IMR-90 (cell line): Measurements from ENCODE around the gene AMPD2. TPM values are rescaled to one million over a fixed set of nuclear protein-coding genes. Genes with fewer than 3 reads are reported as not detected.

Experiments
- ATAC-seq: fragments of 200-7000 bp; cut with Tn5 transposase; 2 replicates; pipeline ENCODE4 v1.9.1; 2020; ENCODE audit warnings: low read depth, mild to moderate bottlenecking, moderate library complexity
- BruUV-seq: library from RNA; stranded (reverse); fragments of 400-500 nt; replicated peaks from 2 replicates; lab custom pipeline; 2021; lab: Mats Ljungman, UMichigan
- CTCF ChIA-PET: fragments of 300-600 bp; formaldehyde crosslinking; extraction: SDS; loops from one replicate; lab custom pipeline; 2021; ENCODE audit warnings: antibody characterized with exemption; lab: Yijun Ruan, JAX
- POLR2A ChIA-PET: fragments of 300-600 bp; sonication (Branson Sonifier 250); formaldehyde crosslinking; loops from one replicate; lab custom pipeline; 2022; ENCODE audit warnings: antibody characterized with exemption; ENCODE audit not compliant: unreplicated experiment; lab: Charles Lee
- DNase-seq: peaks from one replicate; pipeline ENCODE4 v3.0.0; 2013
- H2AFZ ChIP-seq: replicated peaks from 2 replicates; pipeline ENCODE3; 2013; ENCODE audit warnings: low read length, mild to moderate bottlenecking; ENCODE audit not compliant: poor library complexity
- H2AK5ac ChIP-seq: 2 replicates; pipeline ENCODE4 v1.6.1; 2013; ENCODE audit warnings: low read depth, low read length, inconsistent platforms
- H2AK9ac ChIP-seq: replicated peaks from 2 replicates; pipeline ENCODE3; 2013; ENCODE audit warnings: mild to moderate bottlenecking, low read depth, low read length, moderate library complexity; ENCODE audit not compliant: poor library complexity
- H2BK120ac ChIP-seq: 2 replicates; pipeline ENCODE4 v1.6.1; 2013; ENCODE audit warnings: low read depth, low read length, inconsistent platforms
- H2BK15ac ChIP-seq: 3 replicates; pipeline ENCODE4 v1.6.1; 2013; ENCODE audit warnings: low read depth, low read length, inconsistent platforms
- H2BK20ac ChIP-seq: 2 replicates; pipeline ENCODE4 v1.6.1; 2013; ENCODE audit warnings: low read depth, mild to moderate bottlenecking, inconsistent platforms, low read length, moderate library complexity
- H2BK5ac ChIP-seq: 2 replicates; pipeline ENCODE4 v1.6.1; 2013; ENCODE audit warnings: mild to moderate bottlenecking, low read depth, low read length, inconsistent platforms; ENCODE audit not compliant: poor library complexity, severe bottlenecking
- H3K14ac ChIP-seq: replicated peaks from 2 replicates; pipeline ENCODE4 v1.6.1; 2013; ENCODE audit warnings: low read depth, low read length, inconsistent platforms
- H3K18ac ChIP-seq: 2 replicates; pipeline ENCODE4 v1.6.1; 2013; ENCODE audit warnings: low read depth, low read length, control low read depth
- H3K23ac ChIP-seq: 2 replicates; pipeline ENCODE4 v1.6.1; 2013; ENCODE audit warnings: low read depth, low read length, inconsistent platforms
- H3K27ac ChIP-seq: 2 replicates; pipeline ENCODE4 v1.5.1; 2013; ENCODE audit warnings: mild to moderate bottlenecking, control low read depth, low read length; ENCODE audit not compliant: insufficient read depth
- H3K27me3 ChIP-seq: 2 replicates; pipeline ENCODE4 v1.6.1; 2013; ENCODE audit warnings: low read length; ENCODE audit not compliant: control insufficient read depth, insufficient read depth
- H3K36me3 ChIP-seq: 2 replicates; pipeline ENCODE4 v1.6.1; 2013; ENCODE audit warnings: low read length, mixed read lengths; ENCODE audit not compliant: control insufficient read depth, insufficient read depth
- H3K4ac ChIP-seq: 2 replicates; pipeline ENCODE4 v1.6.1; 2013; ENCODE audit warnings: low read depth, low read length, inconsistent platforms
- H3K4me1 ChIP-seq: 2 replicates; pipeline ENCODE4 v1.6.1; 2013; ENCODE audit warnings: low read length, mixed read lengths; ENCODE audit not compliant: control insufficient read depth, insufficient read depth
- H3K4me2 ChIP-seq: 2 replicates; pipeline ENCODE4 v1.6.1; 2013; ENCODE audit warnings: low read depth, mild to moderate bottlenecking, control low read depth, low read length, moderate library complexity
- H3K4me3 ChIP-seq: 2 replicates; pipeline ENCODE4 v1.5.1; 2013; ENCODE audit warnings: low read depth, mild to moderate bottlenecking, control low read depth, low read length, moderate library complexity; ENCODE audit not compliant: insufficient read depth
- H3K56ac ChIP-seq: 2 replicates; pipeline ENCODE4 v1.6.1; 2013; ENCODE audit warnings: low read length, inconsistent platforms; ENCODE audit not compliant: insufficient read depth; ENCODE audit errors: extremely low read depth
- H3K79me1 ChIP-seq, 2 experiments: 2 replicates each; pipeline ENCODE4 v1.6.1; 2013; ENCODE audit warnings: low read length in 2 of 2, inconsistent platforms in 1 of 2, low read depth in 1 of 2
- H3K9ac ChIP-seq: 2 replicates; pipeline ENCODE4 v1.6.1; 2013; ENCODE audit warnings: low read depth, low read length, control low read depth
- H3K9me1 ChIP-seq: 2 replicates; pipeline ENCODE4 v1.6.1; 2013; ENCODE audit warnings: low read length, inconsistent platforms; ENCODE audit not compliant: insufficient read depth
- H3K9me3 ChIP-seq: 2 replicates; pipeline ENCODE4 v1.6.1; 2013; ENCODE audit warnings: low read length; ENCODE audit not compliant: control insufficient read depth, insufficient read depth
- H4K20me1 ChIP-seq: 2 replicates; pipeline ENCODE4 v1.6.1; 2013; ENCODE audit warnings: low read length, inconsistent platforms; ENCODE audit not compliant: insufficient read depth
- H4K5ac ChIP-seq: 2 replicates; pipeline ENCODE4 v1.6.1; 2013; ENCODE audit warnings: mild to moderate bottlenecking, low read depth, low read length, control low read depth
- H4K8ac ChIP-seq, 2 experiments: 2 replicates each; pipeline ENCODE4 v1.6.1; 2013; ENCODE audit warnings: low read depth in 2 of 2, low read length in 2 of 2, control low read depth in 1 of 2, inconsistent platforms in 1 of 2
- H4K91ac ChIP-seq: 2 replicates; pipeline ENCODE4 v1.6.1; 2013; ENCODE audit warnings: low read depth, low read length, inconsistent platforms; ENCODE audit not compliant: insufficient read depth
- BHLHE40 ChIP-seq: fragments of 150-350 bp; IDR thresholded peaks from 2 replicates; pipeline ENCODE4 v1.6.1; 2016; ENCODE audit warnings: mild to moderate bottlenecking, low read depth, low read length
- CHD1 ChIP-seq: IDR thresholded peaks from 2 replicates; pipeline ENCODE4 v1.6.1; 2012; ENCODE audit warnings: low read depth, low read length, improper control_type of control experiment
- FOS ChIP-seq: fragments of 150-350 bp; IDR thresholded peaks from 2 replicates; pipeline ENCODE4 v1.6.1; 2016; ENCODE audit warnings: low read depth, low read length
- MAZ ChIP-seq: IDR thresholded peaks from 2 replicates; pipeline ENCODE4 v1.6.1; 2012; ENCODE audit warnings: low read depth, mild to moderate bottlenecking, low read length, improper control_type of control experiment, moderate library complexity, borderline replicate concordance
- NFE2L2 ChIP-seq: fragments of 150-350 bp; IDR thresholded peaks from 2 replicates; pipeline ENCODE4 v1.6.1; 2016; ENCODE audit warnings: low read depth, mild to moderate bottlenecking, low read length
- POLR2A ChIP-seq: IDR thresholded peaks from 2 replicates; pipeline ENCODE4 v1.6.1; 2012; ENCODE audit warnings: mild to moderate bottlenecking, low read depth, low read length
- RCOR1 ChIP-seq: IDR thresholded peaks from 2 replicates; pipeline ENCODE4 v1.6.1; 2012; ENCODE audit warnings: mild to moderate bottlenecking, low read length, improper control_type of control experiment; ENCODE audit not compliant: insufficient replicate concordance
- RFX5 ChIP-seq: IDR thresholded peaks from 2 replicates; pipeline ENCODE4 v1.8.0; 2012; ENCODE audit warnings: low read depth, mild to moderate bottlenecking, low read length, moderate library complexity
- SMC3 ChIP-seq: fragments of 150-350 bp; IDR thresholded peaks from 2 replicates; pipeline ENCODE4 v1.6.1; 2016; ENCODE audit warnings: low read depth, mild to moderate bottlenecking, antibody characterized with exemption, low read length, moderate library complexity
- WGBS, 2 experiments: methylation state at CpG; one replicate each; pipeline versions ENCODE4 v1.1.5 to v1.1.7; 2013; ENCODE audit warnings: missing lambda C conversion rate in 2 of 2; ENCODE audit not compliant: insufficient read length in 1 of 2; ENCODE audit errors: extremely low coverage in 2 of 2; 5-methylcytosine and 5-hydroxymethylcytosine counted together
- dilution Hi-C: fragments of 300-500 bp; cut with HindIII; formaldehyde crosslinking; loops from one replicate; pipeline ENCODE4 v1.14.3; 2018; ENCODE audit warnings: low sequenced_read_pairs; ENCODE audit not compliant: unreplicated experiment
- in situ Hi-C: fragments of 300-500 bp; cut with MboI; formaldehyde crosslinking; loops from 3 replicates; pipeline ENCODE4 v1.14.3; 2019; ENCODE audit warnings: low sequenced_read_pairs, inconsistent platforms, mixed read lengths
- intact Hi-C: fragments of 100-400 bp; cut with micrococcal nuclease; formaldehyde crosslinking; loops from 2 replicates; pipeline ENCODE4 v1.10.0; 2022
- polyA plus RNA-seq, 3 experiments: library from polyadenylated mRNA; depleted of rRNA; stranded (reverse); fragments of >200 nt; gene quantifications; 2 replicates each; pipeline ENCODE4 v1.2.3, GENCODE V29; 2012; ENCODE audit warnings: low replicate concordance in 1 of 3
- total RNA-seq: library from RNA; depleted of rRNA; stranded (reverse); fragments of >200 nt; gene quantifications from 2 replicates; pipeline ENCODE4 v1.2.3, GENCODE V29; 2012
- TF ChIP-seq, protein P1 (sequence below): conservative IDR thresholded peaks from 2 replicates; pipeline ENCODE4 v1.5.1; 2012; ENCODE audit warnings: mild to moderate bottlenecking, low read depth, low read length, improper control_type of control experiment
- TF ChIP-seq, protein P2 (sequence below): fragments of 150-350 bp; IDR thresholded peaks from 2 replicates; pipeline ENCODE4 v1.6.1; 2016; ENCODE audit warnings: low read depth, mild to moderate bottlenecking, low read length, moderate library complexity, borderline replicate concordance
- TF ChIP-seq, protein P3 (sequence below): fragments of 150-350 bp; IDR thresholded peaks from 2 replicates; pipeline ENCODE4 v1.6.1; 2017; ENCODE audit warnings: mild to moderate bottlenecking, antibody characterized with exemption, low read length, low read depth

AMPD2 gene
- total and polyA plus RNA-seq, 2 of the 4 experiments (the other 2 are of a cell fraction) = 61.5 to 103 TPM

DNA sequence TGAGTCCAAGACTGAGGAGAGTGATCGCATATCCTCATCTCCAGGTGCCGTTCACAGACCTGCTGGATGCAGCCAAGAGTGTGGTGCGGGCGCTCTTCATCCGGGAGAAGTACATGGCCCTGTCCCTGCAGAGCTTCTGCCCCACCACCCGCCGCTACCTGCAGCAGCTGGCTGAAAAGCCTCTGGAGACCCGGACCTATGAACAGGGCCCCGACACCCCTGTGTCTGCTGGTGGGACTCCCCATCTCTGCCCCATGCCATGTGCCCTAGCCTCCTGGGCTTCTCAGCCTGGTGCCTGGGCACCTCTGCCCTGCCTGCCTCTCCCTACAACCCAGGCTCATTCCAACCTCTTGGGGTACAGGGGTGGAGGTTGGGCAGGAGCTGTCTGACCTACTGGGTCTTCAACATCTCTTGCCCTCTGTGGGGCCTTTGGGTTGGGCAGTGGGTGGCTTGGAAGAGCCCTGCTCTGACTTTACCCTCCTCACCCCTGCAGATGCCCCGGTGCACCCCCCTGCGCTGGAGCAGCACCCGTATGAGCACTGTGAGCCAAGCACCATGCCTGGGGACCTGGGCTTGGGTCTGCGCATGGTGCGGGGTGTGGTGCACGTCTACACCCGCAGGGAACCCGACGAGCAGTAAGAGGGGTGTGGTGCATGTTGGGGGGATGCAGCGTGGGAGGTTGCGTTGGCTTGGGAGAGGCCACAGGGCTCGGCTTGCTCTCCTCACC, 7.2 kb downstream of the AMPD2 start:
- POLR2A ChIA-PET = interaction anchor here (1.5 kb wide), 1 partner anchor 79 kb away, joined by 4 read pairs; the partner anchor contains the start of gene GNAI3
- H3K27ac ChIP-seq = no peak overlapping the region

More for the DNA sequence above, 7.2 kb downstream of the AMPD2 start:
- Histone ChIP-seq H3K4ac (no peak overlapping the region), H2BK120ac (no peak overlapping the region), H3K9me1 (peaks cover 14% of the 10 kb centered on the region; the same call in 1 of the 2 replicates), H3K18ac (no peak overlapping the region), H2AK9ac (peak overlapping the region; percentile 72), H3K14ac (no peak overlapping the region), H3K56ac (no peak overlapping the region), H2BK15ac (no peak overlapping the region), H3K79me1 (peaks cover 21 to 78% of the 10 kb centered on the region in 2 experiments), H3K4me1 (peaks cover 27% of the 10 kb centered on the region), H2BK20ac (no peak overlapping the region), H3K36me3 (peaks cover 59% of the 10 kb centered on the region), H4K8ac (no peak overlapping the region), H3K4me2 (no peak overlapping the region), H2AFZ (peak overlapping the region; percentile 32), H4K91ac (no peak overlapping the region), H2BK5ac (no peak overlapping the region), H3K23ac (no peak overlapping the region), H3K27me3 (no peaks in the 10 kb centered on the region), H4K5ac (no peak overlapping the region), H3K4me3 (no peak overlapping the region), H4K20me1 (peaks cover 56% of the 10 kb centered on the region), H3K9ac (no peak overlapping the region), H3K9me3 (no peaks in the 10 kb centered on the region), H2AK5ac (no peak overlapping the region)
- BruUV-seq = no TSS peak
- DNase-seq (no peak), ATAC-seq (no peak)
- whole genome bisulfite sequencing, 2 experiments = 97% methylated on average over 7 of the region's 21 CpGs; no CpG with 5 or more reads in 1 of the 2 experiments
- intact Hi-C loops (loop anchor here (10.0 kb wide), 1 partner anchor 342 kb away; the partner anchor contains the start of gene PSRC1), dilution Hi-C loops (no loop called here), in situ Hi-C loops (no loop called here)
- TF ChIP-seq CHD1 (no peak), FOS (no peak), SMC3 (no peak), RFX5 (no peak), POLR2A (no peak), NFE2L2 (no peak), RCOR1 (no peak), MAZ (no peak), BHLHE40 (no peak)
- TF ChIP-seq, protein P1, sequence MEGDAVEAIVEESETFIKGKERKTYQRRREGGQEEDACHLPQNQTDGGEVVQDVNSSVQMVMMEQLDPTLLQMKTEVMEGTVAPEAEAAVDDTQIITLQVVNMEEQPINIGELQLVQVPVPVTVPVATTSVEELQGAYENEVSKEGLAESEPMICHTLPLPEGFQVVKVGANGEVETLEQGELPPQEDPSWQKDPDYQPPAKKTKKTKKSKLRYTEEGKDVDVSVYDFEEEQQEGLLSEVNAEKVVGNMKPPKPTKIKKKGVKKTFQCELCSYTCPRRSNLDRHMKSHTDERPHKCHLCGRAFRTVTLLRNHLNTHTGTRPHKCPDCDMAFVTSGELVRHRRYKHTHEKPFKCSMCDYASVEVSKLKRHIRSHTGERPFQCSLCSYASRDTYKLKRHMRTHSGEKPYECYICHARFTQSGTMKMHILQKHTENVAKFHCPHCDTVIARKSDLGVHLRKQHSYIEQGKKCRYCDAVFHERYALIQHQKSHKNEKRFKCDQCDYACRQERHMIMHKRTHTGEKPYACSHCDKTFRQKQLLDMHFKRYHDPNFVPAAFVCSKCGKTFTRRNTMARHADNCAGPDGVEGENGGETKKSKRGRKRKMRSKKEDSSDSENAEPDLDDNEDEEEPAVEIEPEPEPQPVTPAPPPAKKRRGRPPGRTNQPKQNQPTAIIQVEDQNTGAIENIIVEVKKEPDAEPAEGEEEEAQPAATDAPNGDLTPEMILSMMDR = no peak
- TF ChIP-seq, protein P2, sequence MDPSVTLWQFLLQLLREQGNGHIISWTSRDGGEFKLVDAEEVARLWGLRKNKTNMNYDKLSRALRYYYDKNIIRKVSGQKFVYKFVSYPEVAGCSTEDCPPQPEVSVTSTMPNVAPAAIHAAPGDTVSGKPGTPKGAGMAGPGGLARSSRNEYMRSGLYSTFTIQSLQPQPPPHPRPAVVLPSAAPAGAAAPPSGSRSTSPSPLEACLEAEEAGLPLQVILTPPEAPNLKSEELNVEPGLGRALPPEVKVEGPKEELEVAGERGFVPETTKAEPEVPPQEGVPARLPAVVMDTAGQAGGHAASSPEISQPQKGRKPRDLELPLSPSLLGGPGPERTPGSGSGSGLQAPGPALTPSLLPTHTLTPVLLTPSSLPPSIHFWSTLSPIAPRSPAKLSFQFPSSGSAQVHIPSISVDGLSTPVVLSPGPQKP = no peak
- TF ChIP-seq, protein P3, sequence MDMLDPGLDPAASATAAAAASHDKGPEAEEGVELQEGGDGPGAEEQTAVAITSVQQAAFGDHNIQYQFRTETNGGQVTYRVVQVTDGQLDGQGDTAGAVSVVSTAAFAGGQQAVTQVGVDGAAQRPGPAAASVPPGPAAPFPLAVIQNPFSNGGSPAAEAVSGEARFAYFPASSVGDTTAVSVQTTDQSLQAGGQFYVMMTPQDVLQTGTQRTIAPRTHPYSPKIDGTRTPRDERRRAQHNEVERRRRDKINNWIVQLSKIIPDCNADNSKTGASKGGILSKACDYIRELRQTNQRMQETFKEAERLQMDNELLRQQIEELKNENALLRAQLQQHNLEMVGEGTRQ = no peak
- CTCF ChIA-PET = no interaction called here
